Lung (tissue), 12 donors: Measurements from ENCODE around the gene AGMO. TPM values are rescaled to one million over a fixed set of nuclear protein-coding genes. Genes with fewer than 3 reads are reported as not detected.

ENCODE experiments used
- ATAC-seq: fragments of 200-7000 bp; cut with Tn5 transposase; one replicate; pipeline ENCODE4 v1.9.1; 2020; ENCODE audit warnings: moderate number of reproducible peaks; ENCODE audit not compliant: insufficient read depth, low FRiP score
- DNase-seq, 3 donors: peaks; one replicate each; pipeline ENCODE4 v3.0.0-alpha.2; 2013 to 2017
- H3K27ac ChIP-seq, 2 donors: one replicate each; pipeline ENCODE4 v1.5.1; 2013; ENCODE audit warnings: mild to moderate bottlenecking in 2 of 2, moderate library complexity in 2 of 2, control low read depth in 1 of 2, inconsistent platforms in 1 of 2, low read depth in 1 of 2, low read length in 1 of 2
- H3K27me3 ChIP-seq, 3 donors: one replicate each; pipeline ENCODE4 v1.5.1; 2013; ENCODE audit warnings: low read length in 2 of 3; ENCODE audit not compliant: control insufficient read depth in 3 of 3, insufficient read depth in 3 of 3
- H3K36me3 ChIP-seq, 4 donors: one replicate each; pipeline ENCODE4 v1.5.1; 2013; ENCODE audit warnings: low read length in 4 of 4, mild to moderate bottlenecking in 1 of 4, moderate library complexity in 1 of 4; ENCODE audit not compliant: control insufficient read depth in 4 of 4, insufficient read depth in 4 of 4
- H3K4me1 ChIP-seq, 5 donors: one replicate each; pipeline ENCODE4 v1.5.1; 2013; ENCODE audit warnings: low read length in 5 of 5, mild to moderate bottlenecking in 2 of 5, moderate library complexity in 1 of 5; ENCODE audit not compliant: control insufficient read depth in 5 of 5, insufficient read depth in 5 of 5
- H3K4me3 ChIP-seq: one replicate; pipeline ENCODE4 v1.5.1; 2013; ENCODE audit warnings: mild to moderate bottlenecking, control low read depth, moderate library complexity
- H3K9ac ChIP-seq, 2 donors: one replicate each; pipeline ENCODE4 v1.5.1; 2013; ENCODE audit warnings: low read length in 2 of 2, control low read depth in 1 of 2; ENCODE audit not compliant: insufficient read depth in 1 of 2
- H3K9me3 ChIP-seq, 4 donors: one replicate each; pipeline ENCODE4 v1.5.1; 2013; ENCODE audit warnings: low read length in 3 of 4, mild to moderate bottlenecking in 1 of 4, moderate library complexity in 1 of 4; ENCODE audit not compliant: control insufficient read depth in 4 of 4, insufficient read depth in 3 of 4
- CTCF ChIP-seq: IDR thresholded peaks from 2 replicates; pipeline ENCODE4 v1.5.1; 2012; ENCODE audit warnings: mild to moderate bottlenecking; ENCODE audit errors: control extremely low read depth, extremely low read depth
- WGBS, 2 donors: extraction: QIAGEN DNeasy Blood & Tissue Kit; methylation state at CpG; one replicate each; pipeline ENCODE4 v1.1.7; 2013; 5-methylcytosine and 5-hydroxymethylcytosine counted together
- polyA plus RNA-seq, 2 donors: library from polyadenylated mRNA; stranded (reverse); fragments of 200-250 nt; gene quantifications; one replicate each; pipeline ENCODE4 v1.2.1, GENCODE V29; 2013
- total RNA-seq, 2 donors: library from RNA; depleted of rRNA in 1 of 2; stranded (reverse); fragments of >200 nt in 1 of 2; gene quantifications; one replicate each; pipeline ENCODE4 v1.2.1, GENCODE V29; 2014 to 2021
- donor health status: control.
- donor health status: control.
- donor health status: Bipolar disorder and iron deficiency.
- donor health status: healthy.
- donor health status: DM: yes; HTN: yes; CAD: no.

Gene AGMO
- total and polyA plus RNA-seq, 4 donors: 0.03 to 0.74 (median 0.11) TPM

GRCh38 chr7:15218261-15218660, 343.6 kb downstream of the AGMO start:
- Histone ChIP-seq H3K27ac (no peak overlapping the region), H3K4me3 (no peak overlapping the region), H3K9ac (no peak overlapping the region), H3K27me3 (no peaks in the 10 kb centered on the region), H3K9me3 (no peaks in the 10 kb centered on the region), H3K4me1 (no peaks in the 10 kb centered on the region), H3K36me3 (no peaks in the 10 kb centered on the region)
- no peak for DNase-seq
- WGBS, 2 donors: 28 to 53% methylated on average over 1 of the region's 1 CpG
- no peak for TF ChIP-seq CTCF
- no peak for ATAC-seq

- H3K36me3 ChIP-seq: no peaks in the 10 kb centered on the region
- DNase-seq (no peak), ATAC-seq (no peak)
- H3K4me3 ChIP-seq: no peak overlapping the region
- H3K4me1 ChIP-seq: no peaks in the 10 kb centered on the region
- no peak overlapping the region for H3K9ac ChIP-seq
- WGBS, 2 donors: 92 to 97% methylated on average over 4 of the region's 4 CpGs
- no peak overlapping the region for H3K27ac ChIP-seq
- TF ChIP-seq CTCF: no peak
- H3K27me3 ChIP-seq: no peaks in the 10 kb centered on the region
- H3K9me3 ChIP-seq: no peaks in the 10 kb centered on the region
Measured at GRCh38 chr7:15215616-15216015, 346.2 kb downstream of the AGMO start.

- no peak for DNase-seq
Measured at GRCh38 chr7:15214976-15215375, 346.8 kb downstream of the AGMO start.

More at GRCh38 chr7:15214976-15215375, 346.8 kb downstream of the AGMO start:
- WGBS, 2 donors: 50 to 58% methylated on average over 2 of the region's 2 CpGs
- Histone ChIP-seq H3K36me3 (no peaks in the 10 kb centered on the region), H3K4me1 (no peaks in the 10 kb centered on the region), H3K9ac (no peak overlapping the region), H3K9me3 (no peaks in the 10 kb centered on the region), H3K27ac (no peak overlapping the region), H3K27me3 (no peaks in the 10 kb centered on the region), H3K4me3 (no peak overlapping the region)
- no peak for ATAC-seq
- no peak for TF ChIP-seq CTCF
